Measurements from ENCODE around the gene SLC16A10.

- TF ChIP-seq GATA2 (IDR thresholded peaks at IDR 0.05; ENCODE audit: low read depth, low read length), result no peak
- TF ChIP-seq GATA3 (IDR thresholded peaks at IDR 0.05; ENCODE audit: low read depth, low read length), result no peak
Measured at GRCh38 chr6:111090766-111091165, 3.5 kb downstream of the SLC16A10 start.
